Activated CD8-positive, alpha-beta memory T cell treated with anti-CD3 and anti-CD28 coated beads, Interleukin-2, amount 50 U/mL, for 48 hours (primary cell): ENCODE measurements around the gene APOE.
A peak's percentile ranks its signal among the peaks of the same experiment; 100 is the strongest.
"Not testable (repeated sequence)": the region's sequence is repeated elsewhere in the genome, so short reads cannot be mapped to it uniquely, and the experiment has no call there.

Experiments
- DNase-seq: peaks from one replicate; pipeline ENCODE4 v3.0.0-alpha.2; 2020

Gene APOE

DNA sequence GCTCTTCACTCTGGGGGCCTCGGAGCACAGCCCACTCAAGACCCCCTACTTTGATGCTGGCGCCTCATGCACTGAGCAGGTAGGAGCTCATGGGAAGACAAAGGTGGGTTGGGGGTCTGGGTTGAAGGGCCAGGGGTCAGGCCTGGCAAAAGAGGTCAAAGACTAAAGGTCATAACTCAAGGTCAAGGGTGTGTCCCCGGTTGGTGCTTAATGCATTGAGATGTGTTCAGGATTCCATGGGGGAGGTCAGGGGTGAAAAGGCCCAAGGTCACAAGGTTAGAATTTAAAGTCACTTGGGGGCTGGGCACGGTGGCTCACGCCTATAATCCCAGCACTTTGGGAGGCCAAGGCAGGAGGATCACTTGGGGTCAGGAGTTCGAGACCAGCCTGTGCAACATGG, 19.5 kb upstream of the APOE start:
- no peak for DNase-seq

DNA sequence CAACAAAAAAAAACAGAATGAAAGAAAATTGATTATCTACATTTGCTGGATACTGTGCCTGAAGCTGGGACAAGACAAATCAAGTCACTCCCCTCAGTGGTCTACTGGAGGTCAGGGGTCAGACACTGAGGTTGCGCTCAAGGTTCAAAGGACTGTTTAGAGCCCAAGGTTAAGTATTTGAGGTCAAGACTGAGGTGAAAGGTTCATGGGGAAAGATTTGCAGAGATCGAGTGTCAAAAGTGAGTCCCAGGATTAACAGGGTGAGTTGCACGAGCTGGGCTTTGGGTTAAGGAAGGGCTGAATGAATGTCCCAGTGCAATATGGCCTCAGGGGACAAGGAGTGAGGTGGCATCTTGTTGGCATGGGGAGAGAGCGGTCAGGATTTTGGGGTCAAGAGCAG, 17.9 kb upstream of the APOE start:
- DNase-seq, result no peak

DNA sequence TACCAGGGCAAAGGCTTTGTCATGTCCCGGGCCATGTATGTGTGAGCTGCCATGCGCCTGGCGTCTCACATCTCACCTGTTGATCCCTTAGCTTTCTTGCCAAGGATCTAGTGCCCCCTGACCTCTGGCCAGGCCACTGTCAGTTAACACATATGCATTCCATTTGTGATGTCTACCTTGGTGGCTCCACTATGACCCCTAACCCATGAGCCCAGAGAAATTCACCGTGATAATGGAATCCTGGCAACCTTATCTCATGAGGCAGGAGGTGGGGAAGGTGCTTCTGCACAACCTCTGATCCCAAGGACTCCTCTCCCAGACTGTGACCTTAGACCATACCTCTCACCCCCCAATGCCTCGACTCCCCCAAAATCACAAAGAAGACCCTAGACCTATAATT, 17.3 kb upstream of the APOE start:
- not testable (repeated sequence) for DNase-seq

DNA sequence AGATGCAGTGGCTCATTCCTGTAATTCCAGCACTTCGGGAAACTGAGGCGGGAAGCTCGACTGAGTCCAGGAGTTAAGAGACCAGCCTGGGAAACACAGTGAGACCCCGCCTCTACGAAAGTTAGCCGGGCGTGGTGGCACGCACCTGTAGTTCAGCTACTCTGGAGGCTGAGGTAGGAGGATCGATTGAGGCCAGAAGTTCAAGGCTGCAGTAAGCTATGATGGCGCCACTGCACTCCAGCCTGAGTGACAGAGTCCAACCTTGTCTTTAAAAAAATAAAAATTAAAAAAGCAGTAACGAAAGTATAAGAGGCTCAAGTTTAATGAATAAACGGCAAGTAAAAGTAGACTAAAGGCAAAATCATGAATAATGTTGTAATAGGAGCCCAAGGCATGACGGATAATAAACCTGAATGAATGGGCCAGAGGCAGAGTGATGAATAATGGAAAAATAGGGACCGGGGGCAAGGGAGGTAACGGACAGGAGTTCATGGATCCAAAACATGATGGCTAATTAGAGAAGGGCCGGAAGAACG, 15.7 kb upstream of the APOE start:
- no peak for DNase-seq

DNA sequence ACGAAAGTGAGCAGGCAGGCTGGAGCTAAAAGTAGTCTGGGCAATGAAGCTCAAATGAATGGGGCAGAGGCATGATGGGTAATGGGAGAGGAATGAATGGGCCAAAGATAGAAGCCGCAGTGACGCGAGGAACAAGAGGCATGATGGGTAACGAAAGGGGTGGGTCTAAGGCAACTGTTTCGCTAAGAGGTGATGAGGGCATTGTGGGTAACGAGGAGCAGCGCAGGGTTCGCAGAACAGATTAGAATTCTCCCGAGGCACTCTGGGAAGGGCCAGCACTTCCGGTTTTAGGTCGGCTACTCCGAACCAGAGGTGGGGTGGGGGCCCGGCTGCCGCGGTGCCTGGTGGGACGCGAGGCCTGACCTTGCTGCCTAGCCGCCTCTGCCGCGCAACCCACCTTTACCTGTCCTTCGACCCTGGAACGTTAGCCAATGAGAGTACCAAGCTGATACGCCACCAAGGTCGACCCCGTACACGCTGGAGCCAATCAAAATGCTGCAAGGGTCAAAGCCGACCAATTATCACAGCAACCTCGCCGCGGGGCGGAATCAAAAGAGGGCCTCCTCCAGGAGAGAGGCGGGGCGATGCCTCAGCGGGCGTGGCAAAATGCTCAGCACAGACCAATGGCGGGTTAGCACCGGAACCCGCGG, 15.1 kb upstream of the APOE start:
- no peak for DNase-seq

DNA sequence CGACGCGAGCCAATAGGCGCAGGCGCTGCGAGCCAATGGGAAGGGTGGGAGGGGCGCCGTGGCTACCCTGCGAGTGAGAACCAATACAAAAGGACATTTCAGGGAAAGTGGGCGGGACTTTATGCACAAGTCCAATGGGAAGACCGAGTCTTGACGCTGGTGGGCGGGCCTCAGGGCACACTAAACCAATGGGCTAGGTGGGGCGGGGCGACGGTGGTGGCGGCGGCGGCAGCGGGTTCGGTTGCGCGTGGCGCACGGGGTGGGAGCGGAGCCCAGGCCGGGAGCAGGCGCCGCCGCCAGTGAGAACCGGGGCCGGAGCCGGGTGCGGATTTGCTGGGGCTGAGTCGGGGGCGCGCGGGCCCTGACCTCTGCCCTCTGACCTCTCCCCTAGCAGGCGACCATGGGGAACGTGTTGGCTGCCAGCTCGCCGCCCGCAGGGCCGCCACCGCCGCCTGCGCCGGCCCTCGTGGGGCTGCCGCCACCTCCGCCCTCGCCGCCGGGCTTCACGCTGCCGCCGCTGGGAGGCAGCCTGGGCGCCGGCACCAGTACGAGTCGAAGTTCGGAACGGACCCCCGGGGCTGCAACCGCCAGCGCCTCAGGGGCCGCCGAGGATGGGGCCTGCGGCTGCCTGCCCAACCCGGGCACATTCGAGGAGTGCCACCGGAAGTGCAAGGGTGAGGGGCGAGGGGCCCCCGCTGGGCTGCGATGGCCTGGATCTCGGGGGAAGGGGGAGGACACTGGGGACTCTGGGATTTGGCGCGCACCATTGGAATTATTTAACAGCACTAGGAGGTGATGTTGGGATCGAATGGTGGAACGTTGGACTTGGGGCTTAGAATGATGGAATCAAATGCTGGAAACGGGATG, 14.3 kb upstream of the APOE start, which contains the start of gene TOMM40:
TSS of gene TOMM40 (plus strand) at position 239 of the 867 bp plus-strand sequence. CDS start at position 401, 162 bp downstream.
- DNase-seq, result peak; percentile 99

DNA sequence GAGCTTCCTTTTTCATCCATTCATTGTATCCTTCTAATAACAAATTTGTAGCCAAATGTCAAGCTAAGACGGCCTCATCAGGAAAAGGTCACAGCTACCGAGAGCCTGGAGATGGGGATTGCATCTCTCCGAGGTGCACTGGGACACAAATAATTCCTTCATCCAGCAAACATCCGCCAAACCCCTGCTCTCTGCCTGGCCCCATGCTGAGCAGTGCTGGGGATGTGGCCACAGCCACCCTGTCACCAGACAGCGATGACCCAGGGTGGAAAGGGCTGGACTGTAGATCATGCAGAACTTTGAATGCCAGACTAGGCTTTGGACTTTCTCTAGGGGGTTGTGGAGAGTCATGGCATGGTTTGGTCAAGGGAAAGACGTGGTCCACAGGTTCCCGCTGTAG, 12.7 kb upstream of the APOE start:
- DNase-seq, result no peak

DNA sequence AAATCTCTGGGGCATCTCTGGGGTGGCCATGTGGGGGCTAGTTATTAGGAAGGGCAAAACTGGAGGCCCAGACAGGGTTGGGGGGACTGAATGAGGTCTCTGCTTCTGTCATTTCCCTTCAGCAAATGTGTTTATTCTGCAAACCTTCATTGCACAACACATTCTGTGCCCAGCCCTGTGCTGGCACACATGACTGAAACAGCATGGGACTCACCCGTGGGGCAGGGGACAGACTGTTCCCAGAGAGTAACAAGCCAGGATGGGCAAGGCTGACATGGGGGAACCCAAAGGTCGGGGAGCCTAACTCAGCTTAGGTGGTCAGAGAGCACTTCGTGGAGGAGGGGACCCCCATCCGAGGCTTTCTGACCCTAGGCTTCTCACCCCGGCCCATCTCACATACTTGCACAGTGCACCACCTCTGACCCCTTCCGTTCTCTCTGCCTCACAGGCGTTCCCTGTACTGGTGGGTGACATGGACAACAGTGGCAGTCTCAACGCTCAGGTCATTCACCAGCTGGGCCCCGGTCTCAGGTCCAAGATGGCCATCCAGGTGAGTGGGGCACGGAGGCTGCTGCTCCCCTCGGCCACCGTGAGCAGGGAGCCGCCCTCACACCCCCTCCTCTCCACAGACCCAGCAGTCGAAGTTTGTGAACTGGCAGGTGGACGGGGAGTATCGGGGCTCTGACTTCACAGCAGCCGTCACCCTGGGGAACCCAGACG, 12.1 kb upstream of the APOE start:
- DNase-seq, result no peak

DNA sequence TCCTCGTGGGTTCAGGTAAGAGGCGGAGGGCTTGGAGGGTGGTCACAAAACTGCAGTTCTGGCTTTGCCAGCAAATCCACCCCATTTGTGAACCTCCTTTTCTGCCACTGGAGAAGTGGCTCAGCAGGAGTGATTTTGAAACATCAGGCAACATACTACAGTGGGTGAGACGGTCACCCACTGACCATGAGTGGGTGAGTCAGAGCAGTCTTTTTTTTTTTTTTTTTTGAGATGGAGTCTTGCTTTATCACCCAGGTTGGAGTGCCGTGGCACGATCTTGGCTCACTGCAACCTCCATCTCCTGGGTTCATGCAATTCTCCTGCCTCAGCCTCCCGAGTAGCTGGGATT, 11.6 kb upstream of the APOE start:
- no peak for DNase-seq

DNA sequence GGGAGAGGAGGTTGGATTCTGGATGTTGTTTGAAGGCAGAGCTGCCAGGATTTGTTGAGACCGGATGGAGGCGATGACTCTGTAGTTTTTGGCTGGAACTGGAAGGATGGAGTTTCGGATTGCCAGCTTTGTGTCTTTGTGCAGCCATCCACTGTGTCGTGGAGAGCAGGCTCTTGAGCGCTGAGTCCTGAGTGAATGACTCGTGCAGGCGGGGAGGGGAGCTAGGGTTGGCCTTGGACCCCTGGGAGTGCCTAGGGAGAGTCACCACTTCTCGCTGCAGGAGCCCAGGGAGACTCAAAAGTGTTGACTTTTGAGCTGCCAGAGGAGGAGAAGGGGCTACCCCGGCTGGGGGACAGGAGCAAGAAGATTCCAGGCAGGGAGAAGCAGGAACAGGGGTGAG, 10.7 kb upstream of the APOE start:
- no peak for DNase-seq

DNA sequence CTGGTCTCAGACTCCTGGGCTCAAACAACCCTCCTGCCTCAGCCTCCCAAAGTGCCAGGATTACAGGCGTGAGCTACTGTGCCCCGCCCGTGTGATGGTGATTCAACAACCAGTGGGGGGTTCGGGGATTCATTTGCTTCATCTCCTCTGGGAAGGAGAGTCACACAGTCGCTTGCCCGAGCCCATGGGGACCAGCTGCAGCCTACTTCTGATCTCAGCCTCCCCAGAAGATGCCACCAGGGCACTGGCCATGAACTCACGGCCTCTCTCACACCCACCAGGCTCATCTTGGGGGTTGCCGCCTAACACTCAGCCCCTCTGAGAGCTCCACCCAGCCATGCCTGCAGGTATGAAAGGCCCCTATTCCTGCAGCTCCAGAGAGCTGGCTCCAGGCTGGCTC, 7.8 kb upstream of the APOE start:
- no peak for DNase-seq

DNA sequence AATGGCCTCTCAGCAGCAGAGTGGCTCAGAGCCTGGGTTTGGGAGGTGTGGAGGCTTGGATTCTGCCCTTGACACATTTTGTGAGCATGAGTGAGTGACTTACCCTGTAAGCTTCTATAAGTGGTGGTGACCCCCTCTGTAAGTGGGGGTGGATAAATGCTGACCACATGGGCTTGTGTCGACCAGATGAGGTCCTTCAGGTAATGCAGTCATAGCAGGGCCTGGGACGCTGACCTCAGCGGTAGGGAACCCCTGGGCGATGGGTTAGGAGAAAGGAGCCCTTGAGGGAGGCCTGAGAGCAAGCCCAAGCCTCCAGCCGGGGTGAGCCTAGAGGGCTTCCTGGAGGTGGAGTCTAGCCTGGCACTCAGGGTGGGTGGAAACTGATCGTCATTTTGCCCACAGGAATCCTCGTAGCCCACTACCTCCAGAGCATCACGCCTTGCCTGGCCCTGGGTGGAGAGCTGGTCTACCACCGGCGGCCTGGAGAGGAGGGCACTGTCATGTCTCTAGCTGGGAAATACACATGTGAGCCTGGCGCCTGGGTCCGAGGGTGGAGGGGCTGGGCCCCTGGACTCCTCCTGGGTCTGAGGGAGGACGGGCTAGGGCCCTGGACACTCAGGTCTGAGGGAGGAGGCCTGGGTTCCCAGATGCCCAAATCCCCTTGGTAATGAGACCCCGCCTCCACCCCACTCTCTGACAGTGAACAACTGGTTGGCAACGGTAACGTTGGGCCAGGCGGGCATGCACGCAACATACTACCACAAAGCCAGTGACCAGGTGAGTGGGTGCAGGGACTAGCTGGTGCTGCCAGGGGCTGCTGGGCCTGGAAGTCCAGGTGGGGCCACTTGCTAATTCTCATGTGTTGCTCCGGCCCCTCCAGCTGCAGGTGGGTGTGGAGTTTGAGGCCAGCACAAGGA, 5.0 kb upstream of the APOE start:
- no peak for DNase-seq

DNA sequence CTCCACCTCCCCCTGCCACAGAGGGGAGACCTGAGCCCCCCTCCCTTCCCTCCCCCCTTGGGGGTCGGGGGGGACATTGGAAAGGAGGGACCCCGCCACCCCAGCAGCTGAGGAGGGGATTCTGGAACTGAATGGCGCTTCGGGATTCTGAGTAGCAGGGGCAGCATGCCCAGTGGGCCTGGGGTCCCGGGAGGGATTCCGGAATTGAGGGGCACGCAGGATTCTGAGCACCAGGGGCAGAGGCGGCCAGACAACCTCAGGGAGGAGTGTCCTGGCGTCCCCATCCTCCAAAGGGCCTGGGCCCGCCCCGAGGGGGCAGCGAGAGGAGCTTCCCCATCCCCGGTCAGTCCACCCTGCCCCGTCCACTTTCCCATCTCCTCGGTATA, 2.4 kb upstream of the APOE start:
- DNase-seq, result no peak

DNA sequence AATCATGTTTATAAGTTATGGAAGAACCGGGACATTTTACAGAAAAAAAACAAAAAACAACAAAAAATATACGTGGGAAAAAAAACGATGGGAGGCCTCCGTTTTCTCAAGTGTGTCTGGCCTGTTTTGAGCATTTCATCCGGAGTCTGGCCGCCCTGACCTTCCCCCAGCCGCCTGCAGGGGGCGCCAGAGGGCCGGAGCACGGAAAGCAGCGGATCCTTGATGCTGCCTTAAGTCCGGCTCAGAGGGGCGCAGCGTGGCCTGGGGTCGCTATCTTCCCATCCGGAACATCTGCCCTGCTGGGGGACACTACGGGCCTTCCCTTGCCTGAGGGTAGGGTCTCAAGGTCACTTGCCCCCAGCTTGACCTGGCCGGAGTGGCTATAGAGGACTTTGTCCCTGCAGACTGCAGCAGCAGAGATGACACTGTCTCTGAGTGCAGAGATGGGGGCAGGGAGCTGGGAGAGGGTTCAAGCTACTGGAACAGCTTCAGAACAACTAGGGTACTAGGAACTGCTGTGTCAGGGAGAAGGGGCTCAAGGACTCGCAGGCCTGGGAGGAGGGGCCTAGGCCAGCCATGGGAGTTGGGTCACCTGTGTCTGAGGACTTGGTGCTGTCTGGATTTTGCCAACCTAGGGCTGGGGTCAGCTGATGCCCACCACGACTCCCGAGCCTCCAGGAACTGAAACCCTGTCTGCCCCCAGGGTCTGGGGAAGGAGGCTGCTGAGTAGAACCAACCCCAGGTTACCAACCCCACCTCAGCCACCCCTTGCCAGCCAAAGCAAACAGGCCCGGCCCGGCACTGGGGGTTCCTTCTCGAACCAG, 1.8 kb upstream of the APOE start:
- peak; percentile 98 for DNase-seq

DNA sequence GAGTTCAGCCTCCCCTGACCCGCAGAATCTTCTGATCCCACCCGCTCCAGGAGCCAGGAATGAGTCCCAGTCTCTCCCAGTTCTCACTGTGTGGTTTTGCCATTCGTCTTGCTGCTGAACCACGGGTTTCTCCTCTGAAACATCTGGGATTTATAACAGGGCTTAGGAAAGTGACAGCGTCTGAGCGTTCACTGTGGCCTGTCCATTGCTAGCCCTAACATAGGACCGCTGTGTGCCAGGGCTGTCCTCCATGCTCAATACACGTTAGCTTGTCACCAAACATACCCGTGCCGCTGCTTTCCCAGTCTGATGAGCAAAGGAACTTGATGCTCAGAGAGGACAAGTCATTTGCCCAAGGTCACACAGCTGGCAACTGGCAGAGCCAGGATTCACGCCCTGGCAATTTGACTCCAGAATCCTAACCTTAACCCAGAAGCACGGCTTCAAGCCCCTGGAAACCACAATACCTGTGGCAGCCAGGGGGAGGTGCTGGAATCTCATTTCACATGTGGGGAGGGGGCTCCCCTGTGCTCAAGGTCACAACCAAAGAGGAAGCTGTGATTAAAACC, 1.1 kb upstream of the APOE start:
- peak; percentile 63 for DNase-seq

DNA sequence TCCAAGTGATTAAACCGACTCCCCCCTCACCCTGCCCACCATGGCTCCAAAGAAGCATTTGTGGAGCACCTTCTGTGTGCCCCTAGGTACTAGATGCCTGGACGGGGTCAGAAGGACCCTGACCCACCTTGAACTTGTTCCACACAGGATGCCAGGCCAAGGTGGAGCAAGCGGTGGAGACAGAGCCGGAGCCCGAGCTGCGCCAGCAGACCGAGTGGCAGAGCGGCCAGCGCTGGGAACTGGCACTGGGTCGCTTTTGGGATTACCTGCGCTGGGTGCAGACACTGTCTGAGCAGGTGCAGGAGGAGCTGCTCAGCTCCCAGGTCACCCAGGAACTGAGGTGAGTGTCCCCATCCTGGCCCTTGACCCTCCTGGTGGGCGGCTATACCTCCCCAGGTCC, 2.0 kb downstream of the APOE start:
- no peak for DNase-seq

DNA sequence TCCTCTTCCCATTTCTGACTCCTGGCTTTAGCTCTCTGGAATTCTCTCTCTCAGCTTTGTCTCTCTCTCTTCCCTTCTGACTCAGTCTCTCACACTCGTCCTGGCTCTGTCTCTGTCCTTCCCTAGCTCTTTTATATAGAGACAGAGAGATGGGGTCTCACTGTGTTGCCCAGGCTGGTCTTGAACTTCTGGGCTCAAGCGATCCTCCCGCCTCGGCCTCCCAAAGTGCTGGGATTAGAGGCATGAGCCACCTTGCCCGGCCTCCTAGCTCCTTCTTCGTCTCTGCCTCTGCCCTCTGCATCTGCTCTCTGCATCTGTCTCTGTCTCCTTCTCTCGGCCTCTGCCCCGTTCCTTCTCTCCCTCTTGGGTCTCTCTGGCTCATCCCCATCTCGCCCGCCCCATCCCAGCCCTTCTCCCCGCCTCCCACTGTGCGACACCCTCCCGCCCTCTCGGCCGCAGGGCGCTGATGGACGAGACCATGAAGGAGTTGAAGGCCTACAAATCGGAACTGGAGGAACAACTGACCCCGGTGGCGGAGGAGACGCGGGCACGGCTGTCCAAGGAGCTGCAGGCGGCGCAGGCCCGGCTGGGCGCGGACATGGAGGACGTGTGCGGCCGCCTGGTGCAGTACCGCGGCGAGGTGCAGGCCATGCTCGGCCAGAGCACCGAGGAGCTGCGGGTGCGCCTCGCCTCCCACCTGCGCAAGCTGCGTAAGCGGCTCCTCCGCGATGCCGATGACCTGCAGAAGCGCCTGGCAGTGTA, 2.7 kb downstream of the APOE start:
- DNase-seq, result no peak

DNA sequence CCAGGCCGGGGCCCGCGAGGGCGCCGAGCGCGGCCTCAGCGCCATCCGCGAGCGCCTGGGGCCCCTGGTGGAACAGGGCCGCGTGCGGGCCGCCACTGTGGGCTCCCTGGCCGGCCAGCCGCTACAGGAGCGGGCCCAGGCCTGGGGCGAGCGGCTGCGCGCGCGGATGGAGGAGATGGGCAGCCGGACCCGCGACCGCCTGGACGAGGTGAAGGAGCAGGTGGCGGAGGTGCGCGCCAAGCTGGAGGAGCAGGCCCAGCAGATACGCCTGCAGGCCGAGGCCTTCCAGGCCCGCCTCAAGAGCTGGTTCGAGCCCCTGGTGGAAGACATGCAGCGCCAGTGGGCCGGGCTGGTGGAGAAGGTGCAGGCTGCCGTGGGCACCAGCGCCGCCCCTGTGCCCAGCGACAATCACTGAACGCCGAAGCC, 3.3 kb downstream of the APOE start:
- no peak for DNase-seq

DNA sequence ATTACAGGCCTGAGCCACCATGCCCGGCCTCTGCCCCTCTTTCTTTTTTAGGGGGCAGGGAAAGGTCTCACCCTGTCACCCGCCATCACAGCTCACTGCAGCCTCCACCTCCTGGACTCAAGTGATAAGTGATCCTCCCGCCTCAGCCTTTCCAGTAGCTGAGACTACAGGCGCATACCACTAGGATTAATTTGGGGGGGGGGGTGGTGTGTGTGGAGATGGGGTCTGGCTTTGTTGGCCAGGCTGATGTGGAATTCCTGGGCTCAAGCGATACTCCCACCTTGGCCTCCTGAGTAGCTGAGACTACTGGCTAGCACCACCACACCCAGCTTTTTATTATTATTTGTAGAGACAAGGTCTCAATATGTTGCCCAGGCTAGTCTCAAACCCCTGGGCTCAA, 4.2 kb downstream of the APOE start:
- no peak for DNase-seq

DNA sequence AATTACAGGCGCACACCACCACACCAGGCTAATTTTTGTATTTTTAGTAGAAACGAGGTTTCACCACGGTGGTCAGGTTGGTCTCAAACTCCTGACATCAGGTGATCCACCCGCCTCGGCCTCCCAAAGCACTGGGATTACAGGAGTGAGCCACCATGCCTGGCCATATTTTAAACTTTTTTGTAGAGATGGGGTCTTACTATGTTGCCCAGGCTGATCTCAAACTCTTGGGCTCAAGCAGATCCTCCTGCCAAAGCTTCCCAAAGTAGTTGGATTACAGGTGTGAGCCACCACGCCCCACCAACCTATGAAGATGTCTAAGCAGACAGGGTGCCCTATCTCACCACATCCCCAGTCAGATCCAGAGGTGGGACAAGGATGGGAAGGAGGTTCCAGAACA, 6.3 kb downstream of the APOE start:
- DNase-seq, result not testable (repeated sequence)
